Mesendoderm (in vitro differentiated cells): ENCODE measurements around the gene CRY1.

ENCODE experiments used
- DNase-seq: peaks from one replicate; pipeline ENCODE4 v3.0.0; 2013
- H2AK5ac ChIP-seq: 2 replicates; pipeline ENCODE4 v1.6.1; 2013; ENCODE audit warnings: low read length, inconsistent platforms
- H2BK120ac ChIP-seq: 2 replicates; pipeline ENCODE4 v1.6.1; 2013; ENCODE audit warnings: low read depth, mild to moderate bottlenecking, low read length, moderate library complexity, mixed read lengths
- H2BK15ac ChIP-seq: replicated peaks from 2 replicates; pipeline ENCODE4 v1.6.1; 2013; ENCODE audit warnings: low read depth, mild to moderate bottlenecking, moderate library complexity
- H2BK5ac ChIP-seq: 2 replicates; pipeline ENCODE4 v1.6.1; 2013; ENCODE audit warnings: low read length, inconsistent platforms
- H3K18ac ChIP-seq: 2 replicates; pipeline ENCODE4 v1.6.1; 2013; ENCODE audit warnings: mild to moderate bottlenecking, low read length, mixed read lengths
- H3K23ac ChIP-seq: one replicate; pipeline ENCODE4 v1.6.1; 2013; ENCODE audit warnings: low read length
- H3K27ac ChIP-seq: 2 replicates; pipeline ENCODE4 v1.5.1; 2013; ENCODE audit warnings: low read depth, mild to moderate bottlenecking, inconsistent platforms, low read length, moderate library complexity
- H3K27me3 ChIP-seq: 2 replicates; pipeline ENCODE4 v1.6.1; 2013; ENCODE audit warnings: low read length, control low read depth, mild to moderate bottlenecking, inconsistent platforms; ENCODE audit not compliant: insufficient read depth, poor library complexity
- H3K36me3 ChIP-seq: 2 replicates; pipeline ENCODE4 v1.6.1; 2013; ENCODE audit warnings: low read length, inconsistent platforms; ENCODE audit not compliant: control insufficient read depth, insufficient read depth
- H3K4ac ChIP-seq: one replicate; pipeline ENCODE4 v1.6.1; 2013; ENCODE audit warnings: low read depth, mild to moderate bottlenecking, low read length, moderate library complexity
- H3K4me1 ChIP-seq: 2 replicates; pipeline ENCODE4 v1.6.1; 2013; ENCODE audit warnings: low read depth, low read length, inconsistent platforms; ENCODE audit not compliant: control insufficient read depth
- H3K4me2 ChIP-seq: 2 replicates; pipeline ENCODE4 v1.6.1; 2013; ENCODE audit warnings: low read length
- H3K4me3 ChIP-seq: 2 replicates; pipeline ENCODE4 v1.5.1; 2013; ENCODE audit warnings: mild to moderate bottlenecking, low read length
- H3K56ac ChIP-seq: one replicate; pipeline ENCODE4 v1.6.1; 2013; ENCODE audit warnings: low read length
- H3K79me1 ChIP-seq: 2 replicates; pipeline ENCODE4 v1.6.1; 2013; ENCODE audit warnings: low read length, inconsistent platforms
- H3K79me2 ChIP-seq: 2 replicates; pipeline ENCODE4 v1.6.1; 2013; ENCODE audit warnings: mild to moderate bottlenecking, low read length; ENCODE audit not compliant: control insufficient read depth, insufficient read depth
- H3K9ac ChIP-seq: 2 replicates; pipeline ENCODE4 v1.6.1; 2013; ENCODE audit warnings: low read length, inconsistent platforms
- H4K5ac ChIP-seq: one replicate; pipeline ENCODE4 v1.6.1; 2013; ENCODE audit warnings: low read length
- H4K8ac ChIP-seq: one replicate; pipeline ENCODE4 v1.6.1; 2013; ENCODE audit warnings: low read depth, mild to moderate bottlenecking, control low read depth, low read length, moderate library complexity
- WGBS: extraction: QIAGEN DNeasy Blood & Tissue Kit; methylation state at CpG from one replicate; pipeline ENCODE4 v1.1.7; 2013; ENCODE audit warnings: low lambda C conversion rate, missing lambda C conversion rate; ENCODE audit not compliant: insufficient coverage; ENCODE audit errors: extremely low coverage; 5-methylcytosine and 5-hydroxymethylcytosine counted together

The CRY1 gene

GRCh38 chr12:106987846-106988245, 105.5 kb downstream of the CRY1 start:
- Histone ChIP-seq H3K4ac (no peak overlapping the region), H2BK15ac (no peak overlapping the region), H3K9ac (no peak overlapping the region), H3K27ac (no peak overlapping the region), H3K4me2 (no peak overlapping the region), H4K8ac (no peak overlapping the region), H3K18ac (no peak overlapping the region), H4K5ac (no peak overlapping the region), H3K4me1 (peaks cover 3% of the 10 kb centered on the region), H2AK5ac (no peak overlapping the region), H3K27me3 (no peaks in the 10 kb centered on the region), H3K79me1 (peaks cover 2% of the 10 kb centered on the region), H2BK120ac (no peak overlapping the region), H3K4me3 (no peak overlapping the region), H3K56ac (no peak overlapping the region), H3K23ac (no peak overlapping the region), H3K36me3 (no peaks in the 10 kb centered on the region), H2BK5ac (no peak overlapping the region), H3K79me2 (no peaks in the 10 kb centered on the region)
- no CpG with 5 or more reads among the region's 6 CpGs for WGBS
- DNase-seq, result peak; percentile 44

- DNase-seq, result peak; percentile 99
Measured at GRCh38 chr12:106986625-106987389, 106.5 kb downstream of the CRY1 start, which contains the start of gene MTERF2. TSS of gene MTERF2 (minus strand) at chr12:106987146. CDS start at chr12:106978714, 8,432 bp downstream.

GRCh38 chr12:106986135-106986534, 107.2 kb downstream of the CRY1 start:
- no CpG with 5 or more reads among the region's 4 CpGs for WGBS
- Histone ChIP-seq H4K8ac (no peak overlapping the region), H3K23ac (no peak overlapping the region), H3K9ac (peak overlapping the region; percentile 79), H3K4me1 (peaks cover 3% of the 10 kb centered on the region), H3K79me1 (peaks cover 2% of the 10 kb centered on the region), H3K27me3 (no peaks in the 10 kb centered on the region), H3K56ac (peak overlapping the region; percentile 88), H2BK5ac (no peak overlapping the region), H2BK15ac (no peak overlapping the region), H2AK5ac (no peak overlapping the region), H3K4ac (no peak overlapping the region), H3K4me3 (peak overlapping the region; percentile 69), H2BK120ac (no peak overlapping the region), H3K36me3 (no peaks in the 10 kb centered on the region), H3K18ac (no peak overlapping the region), H3K79me2 (no peaks in the 10 kb centered on the region), H4K5ac (no peak overlapping the region), H3K4me2 (peak overlapping the region; percentile 81), H3K27ac (no peak overlapping the region)
- DNase-seq, result no peak

More at GRCh38 chr12:106986625-106987389, 106.5 kb downstream of the CRY1 start, which contains the start of gene MTERF2:
- Histone ChIP-seq H2BK15ac (no peak within 1 kb of the TSS), H2BK120ac (no peak within 1 kb of the TSS), H3K79me2 (no peaks in the 10 kb centered on the region), H3K4me3 (peak within 1 kb of the TSS; percentile 69), H3K79me1 (peaks cover 2% of the 10 kb centered on the region), H3K27ac (peak within 1 kb of the TSS; percentile 43), H3K4me2 (peak within 1 kb of the TSS; percentile 81), H4K8ac (no peak within 1 kb of the TSS), H3K18ac (peak within 1 kb of the TSS; percentile 91), H3K9ac (peak within 1 kb of the TSS; percentile 79), H3K36me3 (no peaks in the 10 kb centered on the region), H3K4ac (peak within 1 kb of the TSS; percentile 43), H3K4me1 (peaks cover 3% of the 10 kb centered on the region), H4K5ac (no peak within 1 kb of the TSS), H3K27me3 (no peaks in the 10 kb centered on the region), H2BK5ac (no peak within 1 kb of the TSS), H3K56ac (peak within 1 kb of the TSS; percentile 88), H2AK5ac (no peak within 1 kb of the TSS), H3K23ac (no peak within 1 kb of the TSS)
- WGBS, result no CpG with 5 or more reads among the region's 50 CpGs

GRCh38 chr12:106985479-106985878, 107.9 kb downstream of the CRY1 start:
- no peak overlapping the region for H3K27ac ChIP-seq
- H3K4me3 ChIP-seq, result no peak overlapping the region
- WGBS, result no CpG with 5 or more reads among the region's 5 CpGs

DNA sequence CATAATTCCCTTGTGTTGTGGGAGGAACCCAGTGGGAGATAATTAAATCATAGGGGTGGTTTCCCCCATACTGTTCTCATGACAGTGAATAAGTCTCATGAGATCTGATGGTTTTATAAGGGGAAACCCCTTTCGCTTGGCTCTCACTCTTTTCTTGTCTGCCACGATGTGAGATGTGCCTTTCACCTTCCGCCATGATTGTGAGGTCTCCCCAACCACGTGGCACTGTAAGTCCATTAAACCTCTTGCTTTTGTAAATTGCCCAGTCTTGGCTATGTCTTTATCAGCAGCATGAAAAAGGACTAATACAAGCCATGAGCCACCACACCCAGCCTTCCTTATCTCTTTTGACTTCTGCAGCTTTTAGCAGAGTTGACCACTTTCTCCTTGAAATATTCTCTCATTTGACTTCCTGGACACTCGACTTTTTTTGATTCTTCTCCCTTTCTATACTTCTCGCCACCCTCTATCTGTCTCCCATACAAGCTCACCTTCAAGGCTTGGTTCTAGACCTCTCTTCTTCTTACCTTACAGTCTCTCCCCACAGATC, 108.7 kb downstream of the CRY1 start:
- Histone ChIP-seq H3K27me3 (no peaks in the 10 kb centered on the region), H2BK5ac (no peak overlapping the region), H2AK5ac (no peak overlapping the region), H3K36me3 (no peaks in the 10 kb centered on the region), H3K4me2 (no peak overlapping the region), H4K5ac (no peak overlapping the region), H3K9ac (no peak overlapping the region), H3K4me3 (no peak overlapping the region), H2BK120ac (no peak overlapping the region), H3K56ac (no peak overlapping the region), H3K4ac (no peak overlapping the region), H3K79me2 (no peaks in the 10 kb centered on the region), H3K4me1 (peaks cover 3% of the 10 kb centered on the region), H3K18ac (no peak overlapping the region), H3K79me1 (peaks cover 2% of the 10 kb centered on the region), H2BK15ac (no peak overlapping the region), H3K27ac (no peak overlapping the region), H3K23ac (no peak overlapping the region), H4K8ac (no peak overlapping the region)
- no CpG with 5 or more reads among the region's 6 CpGs for WGBS
- no peak for DNase-seq

More at GRCh38 chr12:106985479-106985878, 107.9 kb downstream of the CRY1 start:
- Histone ChIP-seq H3K23ac (no peak overlapping the region), H3K79me2 (no peaks in the 10 kb centered on the region), H3K18ac (no peak overlapping the region), H3K79me1 (peaks cover 2% of the 10 kb centered on the region), H2AK5ac (no peak overlapping the region), H3K4ac (no peak overlapping the region), H3K36me3 (no peaks in the 10 kb centered on the region), H3K4me2 (no peak overlapping the region), H4K8ac (no peak overlapping the region), H3K56ac (peak overlapping the region; percentile 50), H2BK5ac (no peak overlapping the region), H3K4me1 (peaks cover 3% of the 10 kb centered on the region), H3K27me3 (no peaks in the 10 kb centered on the region), H3K9ac (no peak overlapping the region), H2BK15ac (no peak overlapping the region), H4K5ac (no peak overlapping the region), H2BK120ac (no peak overlapping the region)
- DNase-seq, result no peak
